BE2C (cell line): ENCODE results near the gene ZNF462.

Experiments
- DNase-seq: peaks from one replicate; pipeline ENCODE4 v3.0.0-alpha.2; 2020
- H3K27me3 ChIP-seq: fragments of 250-450 bp; sonication (Bioruptor Pico); 2 replicates; pipeline ENCODE4 v1.5.1; 2020; ENCODE audit warnings: mild to moderate bottlenecking
- H3K36me3 ChIP-seq: fragments of 250-450 bp; sonication (Bioruptor Pico); 2 replicates; pipeline ENCODE4 v1.5.1; 2020; ENCODE audit warnings: mild to moderate bottlenecking
- H3K4me1 ChIP-seq: fragments of 250-450 bp; sonication (Bioruptor Pico); 2 replicates; pipeline ENCODE4 v1.5.1; 2020
- H3K4me3 ChIP-seq: 2 replicates; pipeline ENCODE4 v1.5.1; 2011; ENCODE audit warnings: low read depth, low read length
- H3K9me3 ChIP-seq: fragments of 250-450 bp; sonication (Bioruptor Pico); 2 replicates; pipeline ENCODE4 v1.5.1; 2020
- CTCF ChIP-seq: IDR thresholded peaks from 2 replicates; pipeline ENCODE4 v1.5.1; 2012; ENCODE audit warnings: mild to moderate bottlenecking, low read depth, low read length

ZNF462 gene

GRCh38 chr9:106956971-106957370 lies 94.0 kb downstream of the ZNF462 start:
- H3K4me1 ChIP-seq: no peaks in the 10 kb centered on the region
- DNase-seq: no peak
- H3K27me3 ChIP-seq: no peaks in the 10 kb centered on the region
- H3K36me3 ChIP-seq: peaks cover 36% of the 10 kb centered on the region
- no peak overlapping the region for H3K4me3 ChIP-seq
- H3K9me3 ChIP-seq: no peaks in the 10 kb centered on the region
- no peak for TF ChIP-seq CTCF

- DNase-seq: no peak
- H3K4me1 ChIP-seq: no peaks in the 10 kb centered on the region
These were observed 96.1 kb downstream of the ZNF462 start for GRCh38 chr9:106958955-106959657.

GRCh38 chr9:106960258-106960657 lies 97.3 kb downstream of the ZNF462 start:
- no peaks in the 10 kb centered on the region for H3K4me1 ChIP-seq
- H3K9me3 ChIP-seq: no peaks in the 10 kb centered on the region
- no peak for DNase-seq
- no peak overlapping the region for H3K4me3 ChIP-seq
- TF ChIP-seq CTCF: no peak
- H3K27me3 ChIP-seq: no peaks in the 10 kb centered on the region
- peaks cover 40% of the 10 kb centered on the region for H3K36me3 ChIP-seq

More at GRCh38 chr9:106958955-106959657, 96.1 kb downstream of the ZNF462 start:
- peaks cover 42% of the 10 kb centered on the region for H3K36me3 ChIP-seq
- no peaks in the 10 kb centered on the region for H3K9me3 ChIP-seq
- no peaks in the 10 kb centered on the region for H3K27me3 ChIP-seq
- H3K4me3 ChIP-seq: no peak overlapping the region
- TF ChIP-seq CTCF: no peak

GRCh38 chr9:106961623-106962022 lies 98.7 kb downstream of the ZNF462 start:
- no peak for DNase-seq
- no peak overlapping the region for H3K4me3 ChIP-seq
- H3K4me1 ChIP-seq: no peaks in the 10 kb centered on the region
- peaks cover 37% of the 10 kb centered on the region for H3K36me3 ChIP-seq
- no peak for TF ChIP-seq CTCF
- no peaks in the 10 kb centered on the region for H3K27me3 ChIP-seq
- no peaks in the 10 kb centered on the region for H3K9me3 ChIP-seq

GRCh38 chr9:106962122-106962521 lies 99.2 kb downstream of the ZNF462 start:
- H3K27me3 ChIP-seq: no peaks in the 10 kb centered on the region
- no peaks in the 10 kb centered on the region for H3K9me3 ChIP-seq
- no peak for DNase-seq
- peaks cover 35% of the 10 kb centered on the region for H3K36me3 ChIP-seq
- no peak for TF ChIP-seq CTCF
- H3K4me1 ChIP-seq: no peaks in the 10 kb centered on the region
- H3K4me3 ChIP-seq: no peak overlapping the region

- no peaks in the 10 kb centered on the region for H3K27me3 ChIP-seq
These were observed 99.8 kb downstream of the ZNF462 start for GRCh38 chr9:106962615-106963363.

More at GRCh38 chr9:106962615-106963363, 99.8 kb downstream of the ZNF462 start:
- Histone ChIP-seq H3K36me3 (peaks cover 29% of the 10 kb centered on the region), H3K4me1 (no peaks in the 10 kb centered on the region), H3K9me3 (no peaks in the 10 kb centered on the region), H3K4me3 (no peak overlapping the region)
- no peak for DNase-seq
- TF ChIP-seq CTCF: no peak
